WTC11 (cell line): ENCODE data around the gene GALNT4. TPM values are rescaled to one million over a fixed set of nuclear protein-coding genes. Genes with fewer than 3 reads are reported as not detected.

Experiments
- ATAC-seq: fragments of 200-7000 bp; cut with Tn5 transposase; 2 replicates; pipeline ENCODE4 v1.10.0; 2021; ENCODE audit warnings: mild to moderate bottlenecking, moderate library complexity
- CTCF ChIA-PET: fragments of 300-600 bp; sonication (Branson Sonifier 250); formaldehyde crosslinking; loops from one replicate; lab custom pipeline; 2021; ENCODE audit warnings: antibody characterized with exemption; lab: Charles Lee
- POLR2A ChIA-PET: fragments of 350-600 bp; sonication (Branson Sonifier 250); formaldehyde crosslinking; loops from one replicate; lab custom pipeline; 2021; ENCODE audit warnings: antibody characterized with exemption; lab: Charles Lee
- DNase-seq: peaks from one replicate; pipeline ENCODE4 v3.0.0; 2021; ENCODE audit warnings: low spot score
- H3K27ac Mint-ChIP-seq: 2 replicates; pipeline ENCODE4 v1.8.0; 2021; ENCODE audit warnings: mixed read lengths
- H3K27me3 Mint-ChIP-seq: 2 replicates; pipeline ENCODE4 v1.8.0; 2021; ENCODE audit warnings: low read depth, mild to moderate bottlenecking, moderate library complexity, mixed read lengths
- H3K36me3 Mint-ChIP-seq: 2 replicates; pipeline ENCODE4 v1.8.0; 2021; ENCODE audit warnings: mixed read lengths
- H3K4me1 Mint-ChIP-seq: 2 replicates; pipeline ENCODE4 v1.8.0; 2022; ENCODE audit warnings: mixed read lengths
- H3K4me3 Mint-ChIP-seq: 2 replicates; pipeline ENCODE4 v1.8.0; 2021; ENCODE audit warnings: mild to moderate bottlenecking, moderate library complexity, mixed read lengths
- H3K9me3 Mint-ChIP-seq: 2 replicates; pipeline ENCODE4 v1.8.0; 2021; ENCODE audit warnings: mixed read lengths
- AR ChIP-seq: fragments of 250-450 bp; sonication (Bioruptor Pico); IDR thresholded peaks from 2 replicates; pipeline ENCODE4 v1.9.0; 2021; ENCODE audit warnings: mild to moderate bottlenecking
- ATF1 ChIP-seq: sonication (generic); formaldehyde crosslinking; IDR thresholded peaks from 2 replicates; pipeline ENCODE4 v1.8.1; 2023; ENCODE audit warnings: mild to moderate bottlenecking, moderate library complexity, missing genetic modification reagents
- ATF2 ChIP-seq: sonication (generic); formaldehyde crosslinking; IDR thresholded peaks from 2 replicates; pipeline ENCODE4 v1.8.1; 2022; ENCODE audit warnings: low read depth, missing genetic modification reagents, borderline replicate concordance
- ATF3 ChIP-seq: sonication (generic); formaldehyde crosslinking; conservative IDR thresholded peaks from 2 replicates; pipeline ENCODE4 v1.8.1; 2022; ENCODE audit warnings: mild to moderate bottlenecking, missing genetic modification reagents
- CBFB ChIP-seq: sonication (generic); formaldehyde crosslinking; IDR thresholded peaks from 2 replicates; pipeline ENCODE4 v1.8.1; 2022; ENCODE audit warnings: mild to moderate bottlenecking, low read depth, missing genetic modification reagents
- CREB1 ChIP-seq: sonication (generic); formaldehyde crosslinking; IDR thresholded peaks from 2 replicates; pipeline ENCODE4 v1.8.0; 2023; ENCODE audit warnings: mild to moderate bottlenecking, missing genetic modification reagents
- E2F5 ChIP-seq: sonication (generic); formaldehyde crosslinking; IDR thresholded peaks from 2 replicates; pipeline ENCODE4 v1.8.1; 2022; ENCODE audit warnings: mild to moderate bottlenecking, moderate library complexity, missing genetic modification reagents
- EMX1 ChIP-seq: fragments of 250-450 bp; sonication (Bioruptor Pico); IDR thresholded peaks from 2 replicates; pipeline ENCODE4 v1.8.0; 2021; ENCODE audit warnings: mild to moderate bottlenecking
- ESRRA ChIP-seq: sonication (generic); formaldehyde crosslinking; IDR thresholded peaks from 2 replicates; pipeline ENCODE4 v1.8.1; 2022; ENCODE audit warnings: mild to moderate bottlenecking, missing genetic modification reagents, borderline replicate concordance
- GABPB1 ChIP-seq: sonication (generic); formaldehyde crosslinking; IDR thresholded peaks from 2 replicates; pipeline ENCODE4 v1.8.1; 2023; ENCODE audit warnings: mild to moderate bottlenecking, missing genetic modification reagents
- IRF2 ChIP-seq: sonication (generic); formaldehyde crosslinking; IDR thresholded peaks from 2 replicates; pipeline ENCODE4 v1.8.0; 2022; ENCODE audit warnings: low read depth, missing genetic modification reagents, borderline replicate concordance
- KAT7 ChIP-seq: sonication (generic); formaldehyde crosslinking; IDR thresholded peaks from 2 replicates; pipeline ENCODE4 v1.8.1; 2023; ENCODE audit warnings: missing genetic modification reagents, mild to moderate bottlenecking, borderline replicate concordance
- NFATC4 ChIP-seq: fragments of 250-450 bp; sonication (Bioruptor Pico); IDR thresholded peaks from 2 replicates; pipeline ENCODE4 v1.9.0; 2021; ENCODE audit warnings: mild to moderate bottlenecking
- PREB ChIP-seq: sonication (generic); formaldehyde crosslinking; IDR thresholded peaks from 2 replicates; pipeline ENCODE4 v1.8.1; 2022; ENCODE audit warnings: mild to moderate bottlenecking, missing genetic modification reagents, moderate library complexity, borderline replicate concordance
- SP1 ChIP-seq: sonication (generic); formaldehyde crosslinking; conservative IDR thresholded peaks from 2 replicates; pipeline ENCODE4 v1.8.1; 2022; ENCODE audit warnings: missing genetic modification reagents
- ZNF232 ChIP-seq: sonication (generic); formaldehyde crosslinking; IDR thresholded peaks from 2 replicates; pipeline ENCODE4 v1.8.0; 2022; ENCODE audit warnings: mild to moderate bottlenecking, missing genetic modification reagents
- ZNF263 ChIP-seq: sonication (generic); formaldehyde crosslinking; IDR thresholded peaks from 2 replicates; pipeline ENCODE4 v1.8.1; 2022; ENCODE audit warnings: low read depth, mild to moderate bottlenecking, moderate library complexity, missing genetic modification reagents
- ZNF416 ChIP-seq: fragments of 250-450 bp; sonication (Bioruptor Pico); IDR thresholded peaks from 2 replicates; pipeline ENCODE4 v1.9.0; 2021; ENCODE audit warnings: mild to moderate bottlenecking, inconsistent platforms
- ZNF532 ChIP-seq: fragments of 250-450 bp; sonication (Bioruptor Pico); IDR thresholded peaks from 2 replicates; pipeline ENCODE4 v1.9.0; 2021; ENCODE audit warnings: mild to moderate bottlenecking, borderline replicate concordance
- ZSCAN18 ChIP-seq: fragments of 250-450 bp; sonication (Bioruptor Pico); IDR thresholded peaks from 2 replicates; pipeline ENCODE4 v2.1.2; 2022; ENCODE audit warnings: mild to moderate bottlenecking, moderate library complexity
- total RNA-seq: library from RNA; stranded (reverse); gene quantifications from 3 replicates; pipeline ENCODE4 v1.2.3, GENCODE V29; 2021
- TF ChIP-seq, protein P1 (sequence below): sonication (generic); formaldehyde crosslinking; IDR thresholded peaks from 2 replicates; pipeline ENCODE4 v1.8.1; 2022; ENCODE audit warnings: low read depth, mild to moderate bottlenecking, moderate library complexity, missing genetic modification reagents, borderline replicate concordance
- TF ChIP-seq, protein P2 (sequence below): fragments of 250-450 bp; sonication (Bioruptor Pico); IDR thresholded peaks from 2 replicates; pipeline ENCODE4 v1.9.0; 2021; ENCODE audit warnings: moderate library complexity, mild to moderate bottlenecking, inconsistent platforms, borderline replicate concordance

Gene GALNT4
- total RNA-seq, 1 experiment from 2014 or later = 3.9 TPM

GRCh38 chr12:89551747-89552146, 27.2 kb upstream of the GALNT4 start (continued):
- TF ChIP-seq, protein P1, sequence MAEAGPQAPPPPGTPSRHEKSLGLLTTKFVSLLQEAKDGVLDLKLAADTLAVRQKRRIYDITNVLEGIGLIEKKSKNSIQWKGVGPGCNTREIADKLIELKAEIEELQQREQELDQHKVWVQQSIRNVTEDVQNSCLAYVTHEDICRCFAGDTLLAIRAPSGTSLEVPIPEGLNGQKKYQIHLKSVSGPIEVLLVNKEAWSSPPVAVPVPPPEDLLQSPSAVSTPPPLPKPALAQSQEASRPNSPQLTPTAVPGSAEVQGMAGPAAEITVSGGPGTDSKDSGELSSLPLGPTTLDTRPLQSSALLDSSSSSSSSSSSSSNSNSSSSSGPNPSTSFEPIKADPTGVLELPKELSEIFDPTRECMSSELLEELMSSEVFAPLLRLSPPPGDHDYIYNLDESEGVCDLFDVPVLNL (CRISPR knock-in tag) = no peak
- no peak for TF ChIP-seq ATF1 (CRISPR knock-in tag)
- TF ChIP-seq KAT7 (CRISPR knock-in tag) = no peak
- TF ChIP-seq ZNF532 (CRISPR knock-in tag) = no peak
- no peak for TF ChIP-seq ATF3 (CRISPR knock-in tag)
- no peak for TF ChIP-seq NFATC4 (CRISPR knock-in tag)
- no peak for TF ChIP-seq ESRRA (CRISPR knock-in tag)
- no peak for TF ChIP-seq CREB1
- TF ChIP-seq SP1 (CRISPR knock-in tag) = no peak
- no peak for TF ChIP-seq IRF2 (CRISPR knock-in tag)
- no peak for TF ChIP-seq ZNF263 (CRISPR knock-in tag)
- TF ChIP-seq, all 79 proteins: peak for 0

GRCh38 chr12:89547101-89547500, 22.5 kb upstream of the GALNT4 start:
- Mint-ChIP-seq H3K4me3 (no peak overlapping the region), H3K4me1 (peaks cover 4% of the 10 kb centered on the region), H3K27me3 (no peaks in the 10 kb centered on the region), H3K36me3 (no peaks in the 10 kb centered on the region), H3K9me3 (peaks cover 3% of the 10 kb centered on the region; the same call in 1 of the 2 replicates), H3K27ac (no peak overlapping the region)
- DNase-seq (no peak), ATAC-seq (no peak)
- ChIA-PET CTCF (no interaction called here), POLR2A (interaction anchor here (0.6 kb wide), 1 partner anchor 18 kb away, joined by 3 read pairs; no protein-coding TSS in a partner anchor)
- TF ChIP-seq PREB (CRISPR knock-in tag) (no peak), ZNF232 (no peak), GABPB1 (CRISPR knock-in tag) (no peak), CBFB (CRISPR knock-in tag) (no peak), ZSCAN18 (CRISPR knock-in tag) (no peak), ZNF416 (CRISPR knock-in tag) (no peak), EMX1 (CRISPR knock-in tag) (no peak), E2F5 (CRISPR knock-in tag) (no peak), AR (CRISPR knock-in tag) (no peak), SP1 (CRISPR knock-in tag) (no peak), ATF2 (CRISPR knock-in tag) (no peak)
- TF ChIP-seq, protein P2, sequence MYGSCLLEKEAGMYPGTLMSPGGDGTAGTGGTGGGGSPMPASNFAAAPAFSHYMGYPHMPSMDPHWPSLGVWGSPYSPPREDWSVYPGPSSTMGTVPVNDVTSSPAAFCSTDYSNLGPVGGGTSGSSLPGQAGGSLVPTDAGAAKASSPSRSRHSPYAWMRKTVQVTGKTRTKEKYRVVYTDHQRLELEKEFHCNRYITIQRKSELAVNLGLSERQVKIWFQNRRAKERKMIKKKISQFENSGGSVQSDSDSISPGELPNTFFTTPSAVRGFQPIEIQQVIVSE (CRISPR knock-in tag) = no peak
